Measurements from ENCODE around the gene RAI14. TPM values are rescaled to one million over a fixed set of nuclear protein-coding genes. Genes with fewer than 3 reads are reported as not detected.

RAI14 gene
- total RNA-seq, 1 experiment from 2014 or later, result 133 TPM

DNA sequence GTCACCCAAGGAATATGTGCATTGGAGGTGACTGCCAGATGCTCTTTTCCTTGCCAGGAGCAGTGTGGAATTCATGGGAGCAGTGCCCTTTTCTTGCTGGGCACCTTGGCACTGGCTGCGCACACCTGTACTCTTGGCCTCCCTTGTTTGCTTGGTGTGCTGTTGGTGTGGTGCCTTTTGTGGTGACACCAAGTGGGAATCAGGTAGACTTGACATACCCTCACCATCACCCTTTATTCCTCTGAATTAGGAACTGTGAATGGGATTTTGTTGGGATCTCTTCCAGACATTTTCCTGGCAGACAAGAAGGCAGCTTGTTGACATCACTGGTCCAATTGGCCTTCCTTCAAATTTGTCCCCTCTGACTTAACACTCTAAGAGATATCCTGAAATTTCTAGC is 82.3 kb downstream of the RAI14 start:
- H3K27ac ChIP-seq, result no peak overlapping the region
- no peak for DNase-seq
- H3K4me2 ChIP-seq, result no peak overlapping the region
- no peaks in the 10 kb centered on the region for H3K9me2 ChIP-seq (ENCODE audit: insufficient read depth)
- CTCF ChIA-PET, result no interaction called here
- peaks cover 99% of the 10 kb centered on the region for H3K79me2 ChIP-seq (ENCODE audit: low read depth)
- intact Hi-C loops (cut with micrococcal nuclease; ENCODE audit: unreplicated experiment), result loop anchor here (5.0 kb wide), 2 partner anchors 66 to 141 kb away; no protein-coding TSS in a partner anchor
- no peak for TF ChIP-seq EZH2 (IDR thresholded peaks at IDR 0.05; ENCODE audit: low read depth)
- TF ChIP-seq, protein P1, sequence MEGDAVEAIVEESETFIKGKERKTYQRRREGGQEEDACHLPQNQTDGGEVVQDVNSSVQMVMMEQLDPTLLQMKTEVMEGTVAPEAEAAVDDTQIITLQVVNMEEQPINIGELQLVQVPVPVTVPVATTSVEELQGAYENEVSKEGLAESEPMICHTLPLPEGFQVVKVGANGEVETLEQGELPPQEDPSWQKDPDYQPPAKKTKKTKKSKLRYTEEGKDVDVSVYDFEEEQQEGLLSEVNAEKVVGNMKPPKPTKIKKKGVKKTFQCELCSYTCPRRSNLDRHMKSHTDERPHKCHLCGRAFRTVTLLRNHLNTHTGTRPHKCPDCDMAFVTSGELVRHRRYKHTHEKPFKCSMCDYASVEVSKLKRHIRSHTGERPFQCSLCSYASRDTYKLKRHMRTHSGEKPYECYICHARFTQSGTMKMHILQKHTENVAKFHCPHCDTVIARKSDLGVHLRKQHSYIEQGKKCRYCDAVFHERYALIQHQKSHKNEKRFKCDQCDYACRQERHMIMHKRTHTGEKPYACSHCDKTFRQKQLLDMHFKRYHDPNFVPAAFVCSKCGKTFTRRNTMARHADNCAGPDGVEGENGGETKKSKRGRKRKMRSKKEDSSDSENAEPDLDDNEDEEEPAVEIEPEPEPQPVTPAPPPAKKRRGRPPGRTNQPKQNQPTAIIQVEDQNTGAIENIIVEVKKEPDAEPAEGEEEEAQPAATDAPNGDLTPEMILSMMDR (conservative IDR thresholded peaks at IDR 0.05), result no peak
- peaks cover 14% of the 10 kb centered on the region for H3K36me3 ChIP-seq (ENCODE audit: low read depth)
- no TSS peak for BruUV-seq (replicated peaks)
- no peak overlapping the region for H2AFZ ChIP-seq
- H3K27me3 ChIP-seq (ENCODE audit: insufficient read depth, low read depth), result no peaks in the 10 kb centered on the region
- H3F3A ChIP-seq (ENCODE audit: insufficient read depth, low read depth), result peaks cover 41% of the 10 kb centered on the region
- POLR2A ChIA-PET (ENCODE audit: unreplicated experiment), result no interaction called here
- H4K20me1 ChIP-seq (ENCODE audit: insufficient read depth), result peaks cover 10% of the 10 kb centered on the region; the same call in 1 of the 2 replicates
- H3K4me1 ChIP-seq (replicated peaks; ENCODE audit: insufficient read depth), result peaks cover 14% of the 10 kb centered on the region
- H3K4me3 ChIP-seq, result no peak overlapping the region
- H3K9me3 ChIP-seq (ENCODE audit: insufficient read depth, low read depth), result 0 out of 2 replicates have a peak, but pooled peaks cover 7% of the 10 kb centered on the region

DNA sequence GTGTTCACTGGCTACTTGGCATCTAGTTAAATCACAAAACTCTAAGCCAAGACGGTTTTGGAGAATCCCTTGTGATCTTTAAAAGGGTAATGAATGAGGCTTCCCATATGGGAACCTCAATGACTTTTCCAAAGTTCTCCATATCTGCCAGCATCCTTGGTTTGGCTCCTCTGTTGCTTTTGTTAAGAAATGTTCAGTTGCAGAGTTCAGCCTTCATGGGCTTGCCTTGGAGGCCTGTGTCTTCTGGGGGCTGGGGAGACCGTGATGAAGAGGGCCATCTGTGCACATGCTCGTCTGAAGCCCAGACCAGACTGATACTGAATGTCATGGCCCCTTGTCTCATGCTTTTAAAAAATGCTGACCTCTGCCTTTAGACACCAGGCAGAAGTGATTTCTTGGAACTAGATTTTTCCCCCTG is 84.3 kb downstream of the RAI14 start:
- POLR2A ChIA-PET (ENCODE audit: unreplicated experiment), result no interaction called here
- peaks cover 100% of the 10 kb centered on the region for H3K79me2 ChIP-seq (ENCODE audit: low read depth)

DNA sequence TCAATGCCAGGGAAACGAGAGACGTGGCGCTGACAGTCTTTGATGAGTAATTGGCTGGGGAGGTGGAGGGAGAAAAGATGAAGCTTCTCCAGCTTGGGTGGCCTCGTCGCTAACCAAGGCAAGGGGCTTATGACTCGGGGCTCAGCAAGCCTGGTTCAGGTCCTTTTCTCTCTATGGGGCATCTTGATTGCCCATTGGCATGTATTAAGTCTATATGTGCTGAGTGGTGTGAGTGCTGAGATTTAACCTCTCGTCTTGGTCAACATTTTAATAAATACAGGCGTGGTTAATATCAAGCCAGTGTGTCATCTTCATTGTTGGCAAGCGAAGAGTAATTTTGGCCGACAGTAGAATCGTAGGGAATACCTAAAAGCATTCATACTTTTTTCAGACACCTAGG is 85.9 kb downstream of the RAI14 start:
- CTCF ChIA-PET, result no interaction called here
- no peak overlapping the region for H3K27ac ChIP-seq
- peaks cover 25% of the 10 kb centered on the region for H3F3A ChIP-seq (ENCODE audit: insufficient read depth, low read depth)
- no TSS peak for BruUV-seq (replicated peaks)
- POLR2A ChIA-PET (ENCODE audit: unreplicated experiment), result no interaction called here
- peaks cover 92% of the 10 kb centered on the region for H3K79me2 ChIP-seq (ENCODE audit: low read depth)
- H3K4me2 ChIP-seq, result no peak overlapping the region
- intact Hi-C loops (cut with micrococcal nuclease; ENCODE audit: unreplicated experiment), result no loop called here
- H3K9me2 ChIP-seq (ENCODE audit: insufficient read depth), result no peaks in the 10 kb centered on the region
- H3K4me1 ChIP-seq (replicated peaks; ENCODE audit: insufficient read depth), result no peaks in the 10 kb centered on the region
- DNase-seq, result no peak
- H3K27me3 ChIP-seq (ENCODE audit: insufficient read depth, low read depth), result no peaks in the 10 kb centered on the region
- H4K20me1 ChIP-seq (ENCODE audit: insufficient read depth), result peaks cover 13% of the 10 kb centered on the region; the same call in 1 of the 2 replicates
- H3K9me3 ChIP-seq (ENCODE audit: insufficient read depth, low read depth), result 0 out of 2 replicates have a peak, but pooled peaks cover 4% of the 10 kb centered on the region
- no peak overlapping the region for H3K4me3 ChIP-seq
- H2AFZ ChIP-seq, result no peak overlapping the region
- H3K36me3 ChIP-seq (ENCODE audit: low read depth), result peaks cover 7% of the 10 kb centered on the region
- no peak for TF ChIP-seq EZH2 (IDR thresholded peaks at IDR 0.05; ENCODE audit: low read depth)
- TF ChIP-seq, protein P1 (conservative IDR thresholded peaks at IDR 0.05), result no peak

More for the DNA sequence above, 84.3 kb downstream of the RAI14 start:
- H3K36me3 ChIP-seq (ENCODE audit: low read depth), result peaks cover 6% of the 10 kb centered on the region
- DNase-seq, result no peak
- no peak overlapping the region for H3K4me3 ChIP-seq
- H3K27ac ChIP-seq, result no peak overlapping the region
- H3K4me2 ChIP-seq, result no peak overlapping the region
- no TSS peak for BruUV-seq (replicated peaks)
- peaks cover 38% of the 10 kb centered on the region for H3F3A ChIP-seq (ENCODE audit: insufficient read depth, low read depth)
- H3K9me3 ChIP-seq (ENCODE audit: insufficient read depth, low read depth), result 0 out of 2 replicates have a peak, but pooled peaks cover 7% of the 10 kb centered on the region
- TF ChIP-seq, protein P1 (conservative IDR thresholded peaks at IDR 0.05), result no peak
- no peak for TF ChIP-seq EZH2 (IDR thresholded peaks at IDR 0.05; ENCODE audit: low read depth)
- peaks cover 12% of the 10 kb centered on the region for H3K4me1 ChIP-seq (replicated peaks; ENCODE audit: insufficient read depth)
- CTCF ChIA-PET, result no interaction called here
- no peaks in the 10 kb centered on the region for H3K9me2 ChIP-seq (ENCODE audit: insufficient read depth)
- no peak overlapping the region for H2AFZ ChIP-seq
- peaks cover 15% of the 10 kb centered on the region; the same call in 1 of the 2 replicates for H4K20me1 ChIP-seq (ENCODE audit: insufficient read depth)
- H3K27me3 ChIP-seq (ENCODE audit: insufficient read depth, low read depth), result no peaks in the 10 kb centered on the region
- intact Hi-C loops (cut with micrococcal nuclease; ENCODE audit: unreplicated experiment), result no loop called here
